B cell (primary cell): ENCODE results near the gene SIRPG. TPM values are rescaled to one million over a fixed set of nuclear protein-coding genes. Genes with fewer than 3 reads are reported as not detected.

Source experiments
- ATAC-seq: fragments of 200-7000 bp; cut with Tn5 transposase; one replicate; pipeline ENCODE4 v1.10.0; 2021; ENCODE audit warnings: low read depth, mild to moderate bottlenecking, moderate number of reproducible peaks, moderate library complexity
- CTCF ChIA-PET: fragments of 350-600 bp; sonication (Branson Sonifier 250); formaldehyde crosslinking; loops from one replicate; lab custom pipeline; 2021; ENCODE audit warnings: antibody characterized with exemption, inconsistent platforms; lab: Charles Lee
- POLR2A ChIA-PET: fragments of 350-600 bp; sonication (Branson Sonifier 250); formaldehyde crosslinking; loops from one replicate; lab custom pipeline; 2021; ENCODE audit warnings: antibody characterized with exemption; lab: Charles Lee
- DNase-seq: peaks from one replicate; pipeline ENCODE4 v3.0.0; 2013
- H2AFZ ChIP-seq: 2 replicates; pipeline ENCODE4 v1.6.1; 2012; ENCODE audit warnings: mild to moderate bottlenecking, low read depth, low read length; ENCODE audit not compliant: insufficient read depth, poor library complexity, severe bottlenecking
- H3K27ac ChIP-seq, 2 donors: 1 replicate in 1 of 2; 2 replicates in 1 of 2; pipeline ENCODE4 v1.5.1; 2012 to 2013; ENCODE audit warnings: low read length in 2 of 2, mild to moderate bottlenecking in 2 of 2, moderate library complexity in 1 of 2
- H3K27me3 ChIP-seq, 4 experiments: fragments of 200-600 bp in 1 of 4; sonication (generic) in 1 of 4; replicated peaks in 1 of 4; 1 replicate in 2 of 4; 2 replicates in 2 of 4; pipeline versions ENCODE4 v1.6.1 to v1.7.0; 2013 to 2016; ENCODE audit warnings: low read length in 3 of 4, mild to moderate bottlenecking in 2 of 4, mixed read lengths in 1 of 4, moderate library complexity in 1 of 4; ENCODE audit not compliant: insufficient read depth in 4 of 4, control insufficient read depth in 3 of 4; ENCODE audit errors: control extremely low read depth in 1 of 4
- H3K36me3 ChIP-seq, 2 experiments: replicated peaks in 1 of 2; 1 replicate in 1 of 2; 2 replicates in 1 of 2; pipeline versions ENCODE4 v1.6.1 to v1.7.1; 2013; ENCODE audit warnings: low read length in 1 of 2; ENCODE audit not compliant: insufficient read depth in 2 of 2, control insufficient read depth in 1 of 2; ENCODE audit errors: control extremely low read depth in 1 of 2, extremely low read depth in 1 of 2
- H3K4me1 ChIP-seq, 2 donors: fragments of 200-600 bp in 1 of 2; sonication (generic) in 1 of 2; 1 replicate in 1 of 2; 2 replicates in 1 of 2; pipeline versions ENCODE4 v1.5.1 to v1.6.1; 2013 to 2017; ENCODE audit warnings: low read length in 2 of 2; ENCODE audit not compliant: control insufficient read depth in 2 of 2, insufficient read depth in 2 of 2
- H3K4me2 ChIP-seq: replicated peaks from 2 replicates; pipeline ENCODE3; 2012; ENCODE audit warnings: mild to moderate bottlenecking, low read depth, low read length; ENCODE audit not compliant: poor library complexity, severe bottlenecking
- H3K4me3 ChIP-seq, 5 experiments: fragments of 200-600 bp in 1 of 5; sonication (generic) in 1 of 5; 1 replicate in 3 of 5; 2 replicates in 2 of 5; pipeline versions ENCODE4 v1.5.1 to v1.7.0; 2011 to 2016; ENCODE audit warnings: low read length in 4 of 5, mild to moderate bottlenecking in 4 of 5, low read depth in 2 of 5, control low read depth in 1 of 5, moderate library complexity in 1 of 5; ENCODE audit not compliant: insufficient read depth in 1 of 5; ENCODE audit errors: control extremely low read depth in 1 of 5, extremely low read depth in 1 of 5
- H3K79me2 ChIP-seq: fragments of 200-600 bp; sonication (generic); one replicate; pipeline ENCODE4 v1.6.0; 2016; ENCODE audit warnings: low read length; ENCODE audit not compliant: control insufficient read depth, insufficient read depth
- H3K9ac ChIP-seq: fragments of 200-600 bp; sonication (generic); 2 replicates; pipeline ENCODE4 v1.6.1; 2017; ENCODE audit warnings: mild to moderate bottlenecking, low read length, moderate library complexity
- H3K9me3 ChIP-seq, 3 donors: one replicate each; pipeline versions ENCODE4 v1.6.1 to v1.7.1; 2013; ENCODE audit warnings: low read length in 2 of 3; ENCODE audit not compliant: control insufficient read depth in 2 of 3, insufficient read depth in 1 of 3; ENCODE audit errors: control extremely low read depth in 1 of 3
- H4K20me1 ChIP-seq: 2 replicates; pipeline ENCODE4 v1.6.0; 2012; ENCODE audit warnings: mild to moderate bottlenecking, low read length; ENCODE audit not compliant: insufficient read depth, control insufficient read depth, poor library complexity, severe bottlenecking
- H3K27ac Mint-ChIP-seq: one replicate; pipeline ENCODE4 v1.8.0; 2021; ENCODE audit warnings: mixed read lengths
- H3K27me3 Mint-ChIP-seq: one replicate; pipeline ENCODE4 v1.8.0; 2021; ENCODE audit warnings: mixed read lengths
- H3K4me1 Mint-ChIP-seq: one replicate; pipeline ENCODE4 v1.8.0; 2021; ENCODE audit warnings: mixed read lengths
- H3K4me3 Mint-ChIP-seq: one replicate; pipeline ENCODE4 v1.8.0; 2021; ENCODE audit warnings: mixed read lengths
- H3K9me3 Mint-ChIP-seq: one replicate; pipeline ENCODE4 v1.8.0; 2022; ENCODE audit warnings: mixed read lengths; ENCODE audit not compliant: insufficient read depth
- EZH2 ChIP-seq: IDR thresholded peaks from 2 replicates; pipeline ENCODE4 v1.6.1; 2012; ENCODE audit warnings: borderline replicate concordance, low read depth, mild to moderate bottlenecking, moderate library complexity, low read length; ENCODE audit not compliant: insufficient read depth, poor library complexity, severe bottlenecking
- WGBS: methylation state at CpG from one replicate; pipeline ENCODE4 v1.1.5; 2013; ENCODE audit warnings: missing lambda C conversion rate; ENCODE audit not compliant: insufficient coverage; 5-methylcytosine and 5-hydroxymethylcytosine counted together
- intact Hi-C: fragments of 100-400 bp; cut with micrococcal nuclease; formaldehyde crosslinking; loops from one replicate; pipeline ENCODE4 v1.10.0; 2022
- polyA plus RNA-seq: library from polyadenylated mRNA; depleted of rRNA; stranded (reverse); fragments of >200 nt; gene quantifications from 2 replicates; pipeline ENCODE4 v1.2.3, GENCODE V29; 2012
- total RNA-seq, 2 donors: library from RNA; stranded (reverse); fragments of 120-200 nt in 1 of 2; gene quantifications; 1 replicate in 1 of 2; 2 replicates in 1 of 2; pipeline versions ENCODE4 v1.2.3 to v1.2.4, GENCODE V29; 2013 to 2022
- TF ChIP-seq, protein P1 (sequence below): fragments of 200-600 bp; IDR thresholded peaks from one replicate; pipeline ENCODE4 v1.8.0; 2022; ENCODE audit warnings: antibody characterized with exemption, mild to moderate bottlenecking

The SIRPG gene
- total and polyA plus RNA-seq, 2 donors (not counting 1 experiment from before 2014, with no cell fraction given): 0.09 TPM; not detected in 1

DNA sequence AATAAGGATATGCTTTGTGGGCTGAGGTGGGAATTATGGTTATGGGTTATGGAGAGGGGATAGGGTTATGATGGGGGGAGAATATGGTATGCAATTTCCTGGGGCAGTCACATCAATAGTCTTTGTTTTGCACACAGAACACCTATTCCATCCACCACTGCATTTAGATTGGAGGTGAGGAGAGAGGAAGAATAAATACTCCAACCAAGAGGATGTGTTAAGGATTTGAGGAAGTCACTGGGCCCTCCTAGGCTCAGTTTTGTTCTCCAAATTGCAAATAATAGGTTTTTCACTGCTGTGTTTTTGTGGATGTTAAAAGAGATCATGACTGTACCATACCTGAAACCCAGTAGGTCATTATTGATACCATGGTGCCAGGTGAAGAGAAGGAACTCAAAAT lies 29.5 kb upstream of the SIRPG start:
- Mint-ChIP-seq H3K9me3 (no peaks in the 10 kb centered on the region), H3K4me1 (no peaks in the 10 kb centered on the region), H3K27ac (no peak overlapping the region), H3K4me3 (no peak overlapping the region), H3K27me3 (peaks cover 14% of the 10 kb centered on the region)
- DNase-seq (no peak), ATAC-seq (no peak)
- H3K4me2 ChIP-seq: no peak overlapping the region
- ChIA-PET POLR2A (no interaction called here), CTCF (no interaction called here)
- intact Hi-C loops: no loop called here
- no peak overlapping the region for H3K9ac ChIP-seq
- no peak overlapping the region for H3K27ac ChIP-seq
- no peak overlapping the region for H2AFZ ChIP-seq
- H3K79me2 ChIP-seq: no peaks in the 10 kb centered on the region
- no peak for TF ChIP-seq EZH2
- TF ChIP-seq, protein P1, sequence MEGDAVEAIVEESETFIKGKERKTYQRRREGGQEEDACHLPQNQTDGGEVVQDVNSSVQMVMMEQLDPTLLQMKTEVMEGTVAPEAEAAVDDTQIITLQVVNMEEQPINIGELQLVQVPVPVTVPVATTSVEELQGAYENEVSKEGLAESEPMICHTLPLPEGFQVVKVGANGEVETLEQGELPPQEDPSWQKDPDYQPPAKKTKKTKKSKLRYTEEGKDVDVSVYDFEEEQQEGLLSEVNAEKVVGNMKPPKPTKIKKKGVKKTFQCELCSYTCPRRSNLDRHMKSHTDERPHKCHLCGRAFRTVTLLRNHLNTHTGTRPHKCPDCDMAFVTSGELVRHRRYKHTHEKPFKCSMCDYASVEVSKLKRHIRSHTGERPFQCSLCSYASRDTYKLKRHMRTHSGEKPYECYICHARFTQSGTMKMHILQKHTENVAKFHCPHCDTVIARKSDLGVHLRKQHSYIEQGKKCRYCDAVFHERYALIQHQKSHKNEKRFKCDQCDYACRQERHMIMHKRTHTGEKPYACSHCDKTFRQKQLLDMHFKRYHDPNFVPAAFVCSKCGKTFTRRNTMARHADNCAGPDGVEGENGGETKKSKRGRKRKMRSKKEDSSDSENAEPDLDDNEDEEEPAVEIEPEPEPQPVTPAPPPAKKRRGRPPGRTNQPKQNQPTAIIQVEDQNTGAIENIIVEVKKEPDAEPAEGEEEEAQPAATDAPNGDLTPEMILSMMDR: no peak
- H3K4me1 ChIP-seq: no peaks in the 10 kb centered on the region
- no peaks in the 10 kb centered on the region for H3K36me3 ChIP-seq
- peaks cover 0 to 6% (median 1%) of the 10 kb centered on the region in 4 experiments for H3K27me3 ChIP-seq
- H3K4me3 ChIP-seq: no peak overlapping the region
- H3K9me3 ChIP-seq: peaks cover 2 to 11% (median 2%) of the 10 kb centered on the region in 3 donors
- H4K20me1 ChIP-seq: no peaks in the 10 kb centered on the region

GRCh38 chr20:1686151-1686748 lies 28.7 kb upstream of the SIRPG start:
- Histone ChIP-seq H3K27ac (no peak overlapping the region), H3K4me3 (no peak overlapping the region), H3K9me3 (peaks cover 2 to 9% (median 4%) of the 10 kb centered on the region in 3 donors), H3K36me3 (no peaks in the 10 kb centered on the region), H3K27me3 (peaks cover 0 to 6% (median 1%) of the 10 kb centered on the region in 4 experiments), H4K20me1 (no peaks in the 10 kb centered on the region), H3K4me2 (no peak overlapping the region), H3K4me1 (no peaks in the 10 kb centered on the region), H3K9ac (no peak overlapping the region), H2AFZ (no peak overlapping the region), H3K79me2 (no peaks in the 10 kb centered on the region)
- intact Hi-C loops: no loop called here
- CTCF ChIA-PET: no interaction called here
- no peaks in the 10 kb centered on the region for H3K9me3 Mint-ChIP-seq
- POLR2A ChIA-PET: no interaction called here
- no peaks in the 10 kb centered on the region for H3K4me1 Mint-ChIP-seq
- no peak for TF ChIP-seq EZH2
- TF ChIP-seq, protein P1: no peak
- peaks cover 6% of the 10 kb centered on the region for H3K27me3 Mint-ChIP-seq
- ATAC-seq (no peak), DNase-seq (no peak)
- no peak overlapping the region for H3K4me3 Mint-ChIP-seq
- H3K27ac Mint-ChIP-seq: no peak overlapping the region
- no CpG with 5 or more reads among the region's 3 CpGs for WGBS
